Measurements from ENCODE around the gene PBOV1. TPM values are rescaled to one million over a fixed set of nuclear protein-coding genes. Genes with fewer than 3 reads are reported as not detected.

The PBOV1 gene
- total RNA-seq, 2 donors from 2014 or later = not detected

- no peak overlapping the region for H3K9ac ChIP-seq (ENCODE audit: low read depth in 2 of 2, low read length in 2 of 2)
- H3K9me3 ChIP-seq = no peaks in the 10 kb centered on the region
- no peaks in the 10 kb centered on the region for H3K27me3 ChIP-seq
- no peak overlapping the region for H3K27ac ChIP-seq
- no peak for TF ChIP-seq CTCF (IDR thresholded peaks at IDR 0.05)
- no peaks in the 10 kb centered on the region for H3K4me1 ChIP-seq
- H3K36me3 ChIP-seq = no peaks in the 10 kb centered on the region
- no peak overlapping the region for H3K4me3 ChIP-seq
- intact Hi-C loops (cut with DNase I) = no loop called here
- DNase-seq = no peak
These were observed 27.5 kb upstream of the PBOV1 start for GRCh38 chr6:138245751-138246150.

GRCh38 chr6:138242987-138243592 lies 24.8 kb upstream of the PBOV1 start:
- Histone ChIP-seq H3K9ac (ENCODE audit: low read depth in 2 of 2, low read length in 2 of 2) (no peak overlapping the region), H3K36me3 (no peaks in the 10 kb centered on the region), H3K4me3 (no peak overlapping the region), H3K27ac (peak overlapping the region; percentile 16), H3K27me3 (no peaks in the 10 kb centered on the region), H3K4me1 (no peaks in the 10 kb centered on the region), H3K9me3 (no peaks in the 10 kb centered on the region)
- TF ChIP-seq CTCF (IDR thresholded peaks at IDR 0.05) = no peak
- intact Hi-C loops (cut with DNase I) = no loop called here
- DNase-seq = no peak

GRCh38 chr6:138241934-138242333 lies 23.6 kb upstream of the PBOV1 start:
- intact Hi-C loops (cut with DNase I) = no loop called here
- no peaks in the 10 kb centered on the region for H3K9me3 ChIP-seq
- no peaks in the 10 kb centered on the region for H3K36me3 ChIP-seq
- no peaks in the 10 kb centered on the region for H3K4me1 ChIP-seq
- H3K27ac ChIP-seq = no peak overlapping the region
- H3K27me3 ChIP-seq = no peaks in the 10 kb centered on the region
- no peak for DNase-seq
- no peak for TF ChIP-seq CTCF (IDR thresholded peaks at IDR 0.05)
- H3K9ac ChIP-seq (ENCODE audit: low read depth in 2 of 2, low read length in 2 of 2) = no peak overlapping the region
- no peak overlapping the region for H3K4me3 ChIP-seq

- intact Hi-C loops (cut with DNase I) = no loop called here
- Histone ChIP-seq H3K36me3 (no peaks in the 10 kb centered on the region), H3K4me3 (no peak overlapping the region), H3K27me3 (no peaks in the 10 kb centered on the region), H3K4me1 (no peaks in the 10 kb centered on the region), H3K27ac (no peak overlapping the region), H3K9ac (ENCODE audit: low read depth in 2 of 2, low read length in 2 of 2) (no peak overlapping the region), H3K9me3 (no peaks in the 10 kb centered on the region)
- TF ChIP-seq CTCF (IDR thresholded peaks at IDR 0.05) = no peak
- no peak for DNase-seq
These were observed 23.1 kb upstream of the PBOV1 start for GRCh38 chr6:138241381-138241780.

GRCh38 chr6:138240476-138241245 lies 22.4 kb upstream of the PBOV1 start:
- DNase-seq = no peak
- H3K27ac ChIP-seq = no peak overlapping the region
- H3K36me3 ChIP-seq = no peaks in the 10 kb centered on the region
- no peaks in the 10 kb centered on the region for H3K4me1 ChIP-seq
- TF ChIP-seq CTCF (IDR thresholded peaks at IDR 0.05) = no peak
- intact Hi-C loops (cut with DNase I) = no loop called here
- no peaks in the 10 kb centered on the region for H3K27me3 ChIP-seq
- H3K9ac ChIP-seq (ENCODE audit: low read depth in 2 of 2, low read length in 2 of 2) = no peak overlapping the region
- no peak overlapping the region for H3K4me3 ChIP-seq
- no peaks in the 10 kb centered on the region for H3K9me3 ChIP-seq
